Heart left ventricle (tissue), 13 donors: ENCODE results near the gene RAP1GAP.

ENCODE experiments used
- POLR2A ChIP-seq, 2 donors: fragments of 450-650 bp; IDR thresholded peaks; one replicate each; pipeline ENCODE4 v1.6.1; 2017; ENCODE audit warnings: antibody characterized with exemption in 2 of 2, mild to moderate bottlenecking in 2 of 2, moderate library complexity in 2 of 2
- TF ChIP-seq, protein P1 (sequence below), 12 donors: fragments of 200-600 bp; sonication (generic) in 4 of 12; IDR thresholded peaks; one replicate each; pipeline versions ENCODE4 v1.5.0 to v1.8.0; 2018 to 2022; ENCODE audit warnings: antibody characterized with exemption in 12 of 12, mild to moderate bottlenecking in 5 of 12
- donor health status: ischemic (EF 13 %, LVEDD 7.1; RV severe dilation, severe dysfunction).
- donor health status: DM: no; HTN: yes; CAD: no.
- donor health status: DM: no; HTN: no; CAD: no.
- donor health status: ischemic (EF 25% LVEDD 6.9; RV normal size, moderate dysfunction).
- donor health status: ischemic (EF 25% LVEDD 5.7; RV mildly dilated, moderate dysfunction).
- donor health status: ischemic (EF 35%, LVEDD 5.7; RV mildly dilated, moderate dysfunction).
- donor health status: nonischemic (EF 11% LVEDD 7.7; RV severe dilation, severe dysfunction).
- donor health status: DM: yes; HTN: yes; CAD: no.
- donor health status: PGD.
- donor health status: ischemic (EF 29% LVEDD 5.4; RV normal size, mild dysfunction).
- donor health status: nonischemic (EF 23%, LVEDD 6.1; RV moderate dilation, normal function).

DNA sequence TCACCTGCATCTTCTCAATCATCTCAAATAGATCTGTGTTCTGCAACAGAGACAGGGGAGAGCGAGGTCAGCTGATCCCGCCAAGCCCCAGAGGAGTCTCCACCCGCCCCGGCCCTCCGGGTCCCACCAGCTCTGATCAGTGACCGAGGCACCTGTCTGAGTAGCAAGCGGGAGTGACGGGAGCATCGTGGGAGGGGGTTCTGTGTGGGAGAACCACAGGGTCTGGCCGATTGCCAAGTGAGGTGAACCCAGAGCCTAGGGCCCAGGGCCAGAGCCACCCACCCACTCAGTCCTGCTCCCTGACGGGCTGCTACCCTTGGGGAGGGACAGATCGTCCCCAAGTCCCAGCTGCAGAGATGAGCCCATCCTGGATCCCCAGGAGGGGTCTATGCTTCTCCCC, 49.1 kb downstream of the RAP1GAP start:
- TF ChIP-seq, protein P1, sequence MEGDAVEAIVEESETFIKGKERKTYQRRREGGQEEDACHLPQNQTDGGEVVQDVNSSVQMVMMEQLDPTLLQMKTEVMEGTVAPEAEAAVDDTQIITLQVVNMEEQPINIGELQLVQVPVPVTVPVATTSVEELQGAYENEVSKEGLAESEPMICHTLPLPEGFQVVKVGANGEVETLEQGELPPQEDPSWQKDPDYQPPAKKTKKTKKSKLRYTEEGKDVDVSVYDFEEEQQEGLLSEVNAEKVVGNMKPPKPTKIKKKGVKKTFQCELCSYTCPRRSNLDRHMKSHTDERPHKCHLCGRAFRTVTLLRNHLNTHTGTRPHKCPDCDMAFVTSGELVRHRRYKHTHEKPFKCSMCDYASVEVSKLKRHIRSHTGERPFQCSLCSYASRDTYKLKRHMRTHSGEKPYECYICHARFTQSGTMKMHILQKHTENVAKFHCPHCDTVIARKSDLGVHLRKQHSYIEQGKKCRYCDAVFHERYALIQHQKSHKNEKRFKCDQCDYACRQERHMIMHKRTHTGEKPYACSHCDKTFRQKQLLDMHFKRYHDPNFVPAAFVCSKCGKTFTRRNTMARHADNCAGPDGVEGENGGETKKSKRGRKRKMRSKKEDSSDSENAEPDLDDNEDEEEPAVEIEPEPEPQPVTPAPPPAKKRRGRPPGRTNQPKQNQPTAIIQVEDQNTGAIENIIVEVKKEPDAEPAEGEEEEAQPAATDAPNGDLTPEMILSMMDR (IDR thresholded peaks at IDR 0.05) = no peak
- no peak for TF ChIP-seq POLR2A (IDR thresholded peaks at IDR 0.05)
